ENCODE results near the gene SPNS3.

The SPNS3 gene

DNA sequence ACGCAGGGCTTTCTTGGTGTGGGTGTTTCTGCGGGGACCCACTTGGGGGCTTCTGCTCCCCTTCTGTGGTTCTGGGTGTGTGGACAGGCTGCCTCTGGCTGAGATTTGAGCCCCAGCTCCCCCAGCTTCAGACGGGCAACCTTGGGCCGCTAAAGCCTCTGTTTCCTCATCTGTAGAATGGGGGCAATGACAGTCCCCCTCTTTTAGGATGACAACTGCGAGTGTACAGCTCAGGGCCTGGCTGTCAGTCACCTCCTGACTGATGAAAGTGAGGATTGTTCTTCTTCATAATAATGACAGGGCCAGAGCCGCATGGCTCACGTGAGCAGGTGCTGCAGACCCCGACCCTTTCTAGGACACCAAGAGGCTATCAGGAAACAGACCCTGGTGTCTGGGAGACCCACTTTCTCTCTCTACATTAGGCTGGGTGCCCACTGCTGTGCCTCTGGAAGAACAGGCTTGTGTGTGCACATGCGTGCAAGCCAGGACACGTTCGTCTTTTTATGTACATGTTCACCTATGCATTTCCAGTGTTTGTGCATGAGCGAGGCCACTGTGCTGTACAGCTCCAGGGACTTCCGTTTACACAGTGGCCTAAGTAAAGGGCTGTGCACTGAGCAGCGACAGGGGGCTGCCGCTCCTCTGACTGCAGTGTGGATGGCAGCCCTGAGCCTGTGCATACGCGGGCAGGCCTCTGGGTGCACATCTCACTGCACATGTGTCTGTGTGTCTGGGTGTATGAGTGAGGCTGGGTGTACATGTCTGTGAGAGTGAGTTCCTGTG is 4.6 kb downstream of the SPNS3 start:
- no peak for DNase-seq (ENCODE audit: extremely low spot score)
- ChIA-PET CTCF (interaction anchor here (2.2 kb wide), 1 partner anchor 238 kb away, joined by 4 read pairs; no protein-coding TSS in a partner anchor), POLR2A (no interaction called here)
- TF ChIP-seq, protein P1, sequence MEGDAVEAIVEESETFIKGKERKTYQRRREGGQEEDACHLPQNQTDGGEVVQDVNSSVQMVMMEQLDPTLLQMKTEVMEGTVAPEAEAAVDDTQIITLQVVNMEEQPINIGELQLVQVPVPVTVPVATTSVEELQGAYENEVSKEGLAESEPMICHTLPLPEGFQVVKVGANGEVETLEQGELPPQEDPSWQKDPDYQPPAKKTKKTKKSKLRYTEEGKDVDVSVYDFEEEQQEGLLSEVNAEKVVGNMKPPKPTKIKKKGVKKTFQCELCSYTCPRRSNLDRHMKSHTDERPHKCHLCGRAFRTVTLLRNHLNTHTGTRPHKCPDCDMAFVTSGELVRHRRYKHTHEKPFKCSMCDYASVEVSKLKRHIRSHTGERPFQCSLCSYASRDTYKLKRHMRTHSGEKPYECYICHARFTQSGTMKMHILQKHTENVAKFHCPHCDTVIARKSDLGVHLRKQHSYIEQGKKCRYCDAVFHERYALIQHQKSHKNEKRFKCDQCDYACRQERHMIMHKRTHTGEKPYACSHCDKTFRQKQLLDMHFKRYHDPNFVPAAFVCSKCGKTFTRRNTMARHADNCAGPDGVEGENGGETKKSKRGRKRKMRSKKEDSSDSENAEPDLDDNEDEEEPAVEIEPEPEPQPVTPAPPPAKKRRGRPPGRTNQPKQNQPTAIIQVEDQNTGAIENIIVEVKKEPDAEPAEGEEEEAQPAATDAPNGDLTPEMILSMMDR (IDR thresholded peaks at IDR 0.05; ENCODE audit: control extremely low read depth, extremely low read depth, low read depth, missing control alignments) = no peak

DNA sequence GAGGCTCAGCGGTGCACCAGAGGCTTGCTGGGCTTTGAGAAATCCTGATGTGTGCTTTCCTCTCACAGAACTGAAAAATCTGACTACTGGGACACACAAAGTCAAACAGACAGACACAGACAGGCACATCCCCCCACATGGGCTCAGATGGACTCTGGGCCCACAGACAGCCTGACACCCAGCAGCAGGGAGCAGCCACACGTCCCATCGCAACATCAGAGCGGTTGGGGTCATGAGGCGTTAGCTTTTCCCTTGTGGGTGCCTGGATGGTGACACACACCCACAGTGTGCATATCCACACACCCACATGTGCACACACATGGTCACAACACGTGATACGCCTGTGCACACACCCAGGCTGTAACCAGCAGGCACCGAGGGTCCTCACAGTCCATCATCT is 6.3 kb downstream of the SPNS3 start:
- DNase-seq (ENCODE audit: extremely low spot score) = no peak
- POLR2A ChIA-PET = no interaction called here
- TF ChIP-seq, protein P1 (IDR thresholded peaks at IDR 0.05; ENCODE audit: control extremely low read depth, extremely low read depth, low read depth, missing control alignments) = no peak
- CTCF ChIA-PET = no interaction called here

DNA sequence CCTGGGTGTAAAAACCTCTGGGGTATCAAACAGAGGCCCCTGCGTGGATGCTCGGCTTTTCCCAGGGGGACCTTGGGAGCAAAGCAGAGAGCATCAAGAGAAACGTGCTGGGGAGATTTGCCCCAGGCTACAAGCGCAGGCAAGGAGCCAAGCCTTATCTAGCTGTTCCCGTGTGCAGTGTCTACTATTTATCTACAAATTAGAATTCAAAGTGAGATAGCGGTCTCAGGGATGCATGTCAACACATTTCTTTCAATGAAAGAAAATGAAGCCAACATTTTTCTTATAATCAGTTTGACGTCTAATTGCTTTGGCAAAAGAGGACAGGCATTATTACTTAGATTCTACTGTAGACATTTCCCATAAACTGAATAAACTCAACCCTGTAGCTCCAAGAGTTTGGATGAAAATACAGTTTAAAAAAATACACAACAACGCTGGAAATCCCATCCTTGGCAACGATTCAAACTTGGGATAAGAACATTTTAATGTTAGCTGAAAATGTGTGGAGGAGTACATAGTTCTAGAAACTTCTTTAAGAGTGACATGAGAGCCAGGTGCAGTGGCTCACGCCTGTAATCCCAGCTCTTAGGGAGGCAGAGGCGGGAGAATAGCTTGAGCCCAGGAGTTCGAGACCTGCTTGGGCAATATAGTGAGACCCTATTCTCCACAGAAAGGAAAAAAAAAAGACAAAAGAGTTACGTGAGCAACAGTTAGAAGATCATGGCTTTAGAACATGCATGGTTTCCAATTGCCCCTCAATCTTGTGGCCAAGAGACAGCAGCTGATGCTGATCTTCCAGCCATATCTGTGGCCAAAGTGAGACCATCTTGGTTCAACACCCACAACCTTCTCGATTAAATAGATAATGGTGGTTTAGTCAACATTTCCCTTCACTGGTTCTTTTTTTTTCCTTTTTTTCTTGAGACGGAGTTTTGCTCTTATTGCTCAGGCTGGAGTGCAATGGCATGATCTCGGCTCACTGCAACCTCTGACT is 7.2 kb downstream of the SPNS3 start:
- TF ChIP-seq, protein P1 (IDR thresholded peaks at IDR 0.05; ENCODE audit: control extremely low read depth, extremely low read depth, low read depth, missing control alignments) = no peak
- ChIA-PET POLR2A (no interaction called here), CTCF (interaction anchor here (0.9 kb wide), 1 partner anchor 20 kb away, joined by 3 read pairs; no protein-coding TSS in a partner anchor)
- no peak for DNase-seq (ENCODE audit: extremely low spot score)

DNA sequence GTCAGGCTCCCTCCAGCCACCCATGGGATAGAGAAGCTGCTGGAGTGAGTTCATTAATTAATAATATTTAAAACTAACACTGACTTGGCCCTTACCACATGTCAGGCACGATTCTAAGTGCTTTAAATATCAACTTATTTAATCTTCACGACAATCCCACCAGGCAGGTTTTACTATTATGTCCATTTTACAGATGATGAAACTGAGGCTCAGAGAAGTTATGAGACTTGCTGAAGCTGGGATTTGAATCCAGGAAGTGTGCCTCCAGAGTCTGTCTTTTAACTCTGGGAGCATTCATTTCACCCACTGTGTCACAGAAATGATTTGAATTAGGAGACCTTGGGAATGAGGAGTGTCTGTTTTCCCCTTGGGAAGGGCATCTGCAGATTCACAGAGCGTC is 8.8 kb downstream of the SPNS3 start:
- CTCF ChIA-PET = no interaction called here
- TF ChIP-seq, protein P1 (IDR thresholded peaks at IDR 0.05; ENCODE audit: control extremely low read depth, extremely low read depth, low read depth, missing control alignments) = no peak
- no peak for DNase-seq (ENCODE audit: extremely low spot score)
- POLR2A ChIA-PET = no interaction called here

DNA sequence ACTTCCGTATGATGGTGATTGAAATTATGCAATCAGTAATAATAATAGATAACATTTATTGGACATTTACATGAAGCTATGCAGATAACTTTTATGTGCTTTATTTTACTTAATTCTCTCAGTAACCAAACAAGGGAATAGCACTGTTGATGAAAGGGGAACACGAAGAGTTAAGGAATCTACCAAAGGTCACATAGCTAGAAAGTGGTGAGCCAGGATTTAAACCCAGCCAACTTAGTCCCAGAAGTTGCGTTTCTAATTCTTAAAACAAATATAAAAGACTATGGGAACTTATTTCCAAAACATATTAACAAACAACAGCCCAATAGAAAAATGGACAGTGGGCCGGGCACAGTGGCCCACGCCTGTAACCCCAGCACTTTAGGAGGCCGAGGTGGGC is 9.7 kb downstream of the SPNS3 start:
- no peak for DNase-seq (ENCODE audit: extremely low spot score)
- CTCF ChIA-PET = no interaction called here
- TF ChIP-seq, protein P1 (IDR thresholded peaks at IDR 0.05; ENCODE audit: control extremely low read depth, extremely low read depth, low read depth, missing control alignments) = no peak
- POLR2A ChIA-PET = no interaction called here

DNA sequence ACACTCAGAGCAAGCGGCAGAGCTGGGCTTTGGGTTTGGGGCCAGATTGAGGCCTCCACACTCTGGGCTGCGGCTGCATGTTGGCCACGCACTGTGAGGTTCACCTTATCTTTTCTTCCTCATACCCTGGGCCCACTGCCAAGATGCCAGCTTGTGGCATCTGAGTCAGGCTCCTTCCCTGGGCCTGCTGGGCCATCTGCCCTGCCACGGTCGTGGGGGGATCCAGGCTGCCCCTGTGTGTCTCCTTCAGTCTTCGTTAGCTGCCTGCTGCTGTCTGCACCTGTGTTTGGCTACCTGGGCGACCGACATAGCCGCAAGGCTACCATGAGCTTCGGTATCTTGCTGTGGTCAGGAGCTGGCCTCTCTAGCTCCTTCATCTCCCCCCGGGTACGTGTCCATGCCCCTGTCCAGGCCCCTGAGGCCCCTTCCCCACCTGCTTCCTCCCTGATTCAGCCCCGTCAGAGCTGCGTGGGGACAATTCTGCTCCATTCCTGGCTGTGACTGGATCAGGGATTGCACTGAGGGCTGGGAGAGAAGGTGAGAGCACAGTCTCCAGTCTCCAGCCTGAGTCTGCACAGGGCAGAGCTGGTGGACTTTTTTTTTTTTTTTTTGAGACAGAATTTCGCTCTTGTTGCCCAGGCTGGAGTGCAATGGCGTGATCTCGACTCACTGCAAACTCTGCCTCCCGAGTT is 11.2 kb downstream of the SPNS3 start:
- ChIA-PET POLR2A (interaction anchor here (0.6 kb wide), 1 partner anchor 24 kb away, joined by 3 read pairs; no protein-coding TSS in a partner anchor), CTCF (no interaction called here)
- TF ChIP-seq, protein P1 (IDR thresholded peaks at IDR 0.05; ENCODE audit: control extremely low read depth, extremely low read depth, low read depth, missing control alignments) = no peak
- no peak for DNase-seq (ENCODE audit: extremely low spot score)
